ENCODE measurements around the gene GID8. TPM values are rescaled to one million over a fixed set of nuclear protein-coding genes. Genes with fewer than 3 reads are reported as not detected.

The GID8 gene
- total and polyA plus RNA-seq, 2 of the 4 experiments (the other 2 are of a cell fraction), result 21.5 to 33.9 TPM

- H3K79me1 ChIP-seq (ENCODE audit: low read depth in 1 of 2, low read length in 2 of 2), result peaks cover 16 to 79% of the 10 kb centered on the region in 2 experiments
- ChIA-PET CTCF (interaction anchor here (1.0 to 1.6 kb wide), 2 partner anchors 14 to 36 kb away, joined by 3 to 5 read pairs; partner anchors contain the start of gene GID8), POLR2A (ENCODE audit: unreplicated experiment) (no interaction called here)
- H3K9me1 ChIP-seq (ENCODE audit: insufficient read depth, low read length), result peaks cover 12% of the 10 kb centered on the region
- no peak overlapping the region for H3K4me2 ChIP-seq (ENCODE audit: low read depth, low read length)
- no peak for DNase-seq
- TF ChIP-seq NFE2L2 (IDR thresholded peaks at IDR 0.05; ENCODE audit: low read depth, low read length) (no peak), RFX5 (IDR thresholded peaks at IDR 0.05; ENCODE audit: low read depth, low read length) (no peak), USF2 (IDR thresholded peaks at IDR 0.05; ENCODE audit: low read depth, low read length) (no peak), RAD21 (IDR thresholded peaks at IDR 0.05; ENCODE audit: low read length) (no peak), BHLHE40 (IDR thresholded peaks at IDR 0.05; ENCODE audit: low read depth, low read length) (no peak), RCOR1 (IDR thresholded peaks at IDR 0.05; ENCODE audit: insufficient replicate concordance, low read length) (no peak), POLR2A (IDR thresholded peaks at IDR 0.05; ENCODE audit: low read depth, low read length) (no peak), MAFK (IDR thresholded peaks at IDR 0.05; ENCODE audit: low read depth, low read length) (no peak), MAZ (IDR thresholded peaks at IDR 0.05; ENCODE audit: borderline replicate concordance, low read depth, low read length) (no peak), SMC3 (IDR thresholded peaks at IDR 0.05; ENCODE audit: low read depth, low read length) (no peak), MXI1 (IDR thresholded peaks at IDR 0.05; ENCODE audit: borderline replicate concordance, low read depth, low read length) (no peak), CEBPB (IDR thresholded peaks at IDR 0.05; ENCODE audit: low read depth, low read length) (no peak), ELK1 (IDR thresholded peaks at IDR 0.05; ENCODE audit: borderline replicate concordance, low read depth, low read length) (no peak), CTCF (conservative IDR thresholded peaks at IDR 0.05; ENCODE audit: low read depth, low read length) (no peak), CHD1 (IDR thresholded peaks at IDR 0.05; ENCODE audit: low read depth, low read length) (no peak), FOS (IDR thresholded peaks at IDR 0.05; ENCODE audit: low read depth, low read length) (no peak)
- no peaks in the 10 kb centered on the region for H3K27me3 ChIP-seq (ENCODE audit: control insufficient read depth, insufficient read depth, low read length)
- dilution Hi-C loops (cut with HindIII; ENCODE audit: low sequenced_read_pairs, unreplicated experiment), result no loop called here
- H3K56ac ChIP-seq (ENCODE audit: extremely low read depth, insufficient read depth, low read length), result no peak overlapping the region
- no peak overlapping the region for H3K18ac ChIP-seq (ENCODE audit: low read depth, low read length)
- no peak overlapping the region for H2BK5ac ChIP-seq (ENCODE audit: low read depth, low read length, poor library complexity, severe bottlenecking)
- no peak overlapping the region for H3K23ac ChIP-seq (ENCODE audit: low read depth, low read length)
- no peak overlapping the region for H2AFZ ChIP-seq (replicated peaks; ENCODE audit: low read length, poor library complexity)
- no peak overlapping the region for H3K9ac ChIP-seq (ENCODE audit: low read depth, low read length)
- H3K4me1 ChIP-seq (ENCODE audit: control insufficient read depth, insufficient read depth, low read length), result peaks cover 26% of the 10 kb centered on the region
- H2BK15ac ChIP-seq (ENCODE audit: low read depth, low read length), result no peak overlapping the region
- in situ Hi-C loops (cut with MboI; ENCODE audit: low sequenced_read_pairs), result no loop called here
- no peaks in the 10 kb centered on the region for H3K9me3 ChIP-seq (ENCODE audit: control insufficient read depth, insufficient read depth, low read length)
- H4K91ac ChIP-seq (ENCODE audit: insufficient read depth, low read depth, low read length), result no peak overlapping the region
- H2AK9ac ChIP-seq (replicated peaks; ENCODE audit: low read depth, low read length, poor library complexity), result no peak overlapping the region
- no peak overlapping the region for H2BK20ac ChIP-seq (ENCODE audit: low read depth, low read length)
- peaks cover 40% of the 10 kb centered on the region for H3K36me3 ChIP-seq (ENCODE audit: control insufficient read depth, insufficient read depth, low read length)
- no TSS peak for BruUV-seq (replicated peaks)
- no peak overlapping the region for H4K5ac ChIP-seq (ENCODE audit: low read depth, low read length)
- WGBS, 2 experiments (ENCODE audit: extremely low coverage in 2 of 2, insufficient read length in 1 of 2), result 89% methylated on average over 3 of the region's 11 CpGs; no CpG with 5 or more reads in 1 of the 2 experiments
- H3K4ac ChIP-seq (ENCODE audit: low read depth, low read length), result no peak overlapping the region
- H4K20me1 ChIP-seq (ENCODE audit: insufficient read depth, low read length), result peaks cover 52% of the 10 kb centered on the region
- no peak for ATAC-seq (ENCODE audit: low read depth)
- H3K14ac ChIP-seq (replicated peaks; ENCODE audit: low read depth, low read length), result no peak overlapping the region
- H2BK120ac ChIP-seq (ENCODE audit: low read depth, low read length), result no peak overlapping the region
- H2AK5ac ChIP-seq (ENCODE audit: low read depth, low read length), result 0 out of 2 replicates have a peak overlapping the region, but pooled peaks have one; percentile 20
- intact Hi-C loops (cut with micrococcal nuclease), result loop anchor here (2.0 kb wide), 2 partner anchors 23 to 35 kb away; no protein-coding TSS in a partner anchor
- H3K27ac ChIP-seq (ENCODE audit: insufficient read depth, low read length), result no peak overlapping the region
- H3K4me3 ChIP-seq (ENCODE audit: insufficient read depth, low read depth, low read length), result no peak overlapping the region
- H4K8ac ChIP-seq (ENCODE audit: low read depth in 2 of 2, low read length in 2 of 2), result no peak overlapping the region
Observed at GRCh38 chr20:62901891-62902290, 36.1 kb upstream of the GID8 start.

Measured in IMR-90 (cell line).